Central memory CD4-positive, alpha-beta T cell (primary cell): Measurements from ENCODE around the gene ZNF236.
"Not testable (repeated sequence)": the region's sequence is repeated elsewhere in the genome, so short reads cannot be mapped to it uniquely, and the experiment has no call there.

Experiments
- DNase-seq: peaks from one replicate; pipeline ENCODE4 v3.0.0; 2022

Gene ZNF236

GRCh38 chr18:76914314-76914713 is 92.0 kb downstream of the ZNF236 start:
- no peak for DNase-seq

DNA sequence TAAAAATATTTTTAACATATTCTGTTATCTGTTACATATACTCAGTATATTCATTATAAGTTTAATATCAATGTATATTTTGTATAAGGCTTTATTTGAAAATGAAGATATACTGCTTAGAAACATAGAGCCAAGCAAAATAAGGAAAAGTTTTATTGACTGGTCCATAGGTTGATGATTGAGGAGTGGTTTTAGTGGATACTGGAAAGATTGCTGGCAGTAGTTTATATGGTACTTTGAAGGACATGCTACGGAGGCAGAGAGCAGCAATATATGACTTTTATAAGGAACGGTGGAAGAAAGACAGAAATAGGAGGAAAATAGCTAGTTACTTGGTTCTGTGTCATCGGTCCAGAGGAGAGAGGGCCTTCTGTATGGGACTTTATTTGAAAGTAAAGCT is 92.4 kb downstream of the ZNF236 start:
- no peak for DNase-seq

DNA sequence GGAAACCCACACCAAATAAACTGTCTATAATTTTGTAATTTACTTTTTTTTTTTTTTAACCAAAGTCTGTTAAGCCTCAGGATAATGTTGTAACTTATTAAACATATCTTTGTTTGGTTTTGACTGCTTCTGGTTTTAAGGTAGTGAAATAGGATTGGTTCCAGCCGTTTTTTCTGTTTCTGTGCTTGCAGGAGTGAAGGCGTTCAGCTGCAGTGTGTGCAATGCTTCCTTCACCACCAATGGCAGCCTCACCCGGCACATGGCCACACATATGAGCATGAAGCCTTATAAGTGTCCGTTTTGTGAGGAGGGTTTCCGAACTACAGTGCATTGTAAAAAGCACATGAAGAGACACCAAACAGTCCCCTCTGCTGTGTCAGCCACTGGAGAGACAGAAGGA is 93.1 kb downstream of the ZNF236 start:
- no peak for DNase-seq

- no peak for DNase-seq
Observed at GRCh38 chr18:76920974-76921373, 98.6 kb downstream of the ZNF236 start.

- peak; percentile 31 for DNase-seq
Observed at GRCh38 chr18:76922107-76922506, 99.8 kb downstream of the ZNF236 start.

GRCh38 chr18:76923485-76924085 is 101.2 kb downstream of the ZNF236 start:
- no peak for DNase-seq

- no peak for DNase-seq
Observed at GRCh38 chr18:76925501-76925900, 103.1 kb downstream of the ZNF236 start.

DNA sequence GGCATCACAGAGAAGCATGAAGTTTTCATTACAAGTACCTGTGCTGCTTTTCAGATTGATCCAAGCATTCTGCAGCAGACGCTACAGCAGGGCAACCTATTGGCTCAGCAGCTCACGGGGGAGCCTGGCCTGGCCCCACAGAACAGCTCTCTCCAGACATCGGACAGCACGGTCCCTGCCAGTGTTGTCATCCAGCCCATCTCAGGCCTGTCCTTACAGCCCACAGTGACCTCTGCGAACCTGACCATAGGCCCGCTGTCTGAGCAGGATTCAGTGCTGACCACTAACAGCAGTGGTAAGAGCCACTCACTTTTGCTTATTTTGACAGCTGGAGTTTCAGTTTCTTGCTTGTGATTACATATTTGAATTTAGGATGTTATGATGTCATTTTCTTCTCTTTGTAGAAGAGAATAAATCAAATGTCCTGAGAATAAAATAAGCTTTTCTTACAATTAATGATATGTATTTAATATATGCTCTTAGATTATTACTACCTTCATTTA is 104.9 kb downstream of the ZNF236 start:
- no peak for DNase-seq

DNA sequence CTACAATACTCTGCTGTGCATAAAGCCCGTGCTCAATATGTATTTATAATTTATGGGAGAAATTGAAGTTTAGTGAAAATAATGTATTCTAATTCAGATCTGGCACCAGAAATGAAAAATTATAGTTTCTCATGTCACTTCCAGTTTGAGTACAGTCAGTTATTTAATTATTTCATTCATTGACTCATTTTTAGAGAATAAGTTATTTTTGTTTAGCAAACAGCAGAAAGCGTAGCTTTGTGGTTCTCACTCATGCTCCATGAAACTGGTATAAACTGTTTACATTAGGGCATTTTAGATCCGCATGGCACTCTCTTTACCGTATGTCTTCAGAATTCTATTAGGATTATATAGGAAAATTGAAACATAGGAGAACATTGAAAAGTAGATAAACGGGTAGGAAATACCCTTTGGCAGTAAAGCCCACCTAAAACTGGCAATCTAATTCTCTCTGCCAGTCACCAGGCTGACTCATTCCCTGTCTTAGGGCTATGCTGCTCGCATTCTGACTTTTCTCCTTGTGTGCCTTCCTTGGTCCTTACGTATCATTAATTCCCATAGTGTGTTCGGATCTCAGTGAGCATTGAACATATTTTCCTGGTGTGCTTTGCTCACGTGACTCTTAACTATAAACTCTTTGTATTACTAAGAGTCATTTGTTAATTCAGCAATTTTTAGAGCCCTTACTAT is 106.0 kb downstream of the ZNF236 start:
- no peak for DNase-seq

- no peak for DNase-seq
Observed at GRCh38 chr18:76931171-76931570, 108.8 kb downstream of the ZNF236 start.

GRCh38 chr18:76932026-76932819 is 109.9 kb downstream of the ZNF236 start:
- no peak for DNase-seq

GRCh38 chr18:76935722-76936337 is 113.5 kb downstream of the ZNF236 start:
- DNase-seq, result no peak

DNA sequence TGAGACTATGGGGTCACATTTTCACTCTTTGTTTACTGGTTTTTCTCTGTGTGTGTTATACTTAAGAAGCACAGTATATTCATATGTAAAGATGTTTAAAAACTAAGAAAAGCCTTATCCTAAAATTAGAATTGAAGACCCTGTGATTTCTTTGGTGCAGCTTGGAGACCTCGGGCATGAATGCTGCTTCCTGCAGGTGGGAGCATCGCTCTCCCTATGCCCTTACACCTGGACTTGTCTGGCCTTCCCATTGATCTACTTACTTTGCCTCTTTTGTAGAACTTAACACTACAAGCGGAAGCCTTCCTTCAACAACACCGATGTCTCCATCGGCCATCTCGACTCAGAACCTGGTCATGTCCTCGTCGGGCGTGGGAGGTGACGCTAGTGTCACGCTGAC is 114.5 kb downstream of the ZNF236 start:
- DNase-seq, result no peak

GRCh38 chr18:76937597-76937996 is 115.2 kb downstream of the ZNF236 start:
- no peak for DNase-seq

DNA sequence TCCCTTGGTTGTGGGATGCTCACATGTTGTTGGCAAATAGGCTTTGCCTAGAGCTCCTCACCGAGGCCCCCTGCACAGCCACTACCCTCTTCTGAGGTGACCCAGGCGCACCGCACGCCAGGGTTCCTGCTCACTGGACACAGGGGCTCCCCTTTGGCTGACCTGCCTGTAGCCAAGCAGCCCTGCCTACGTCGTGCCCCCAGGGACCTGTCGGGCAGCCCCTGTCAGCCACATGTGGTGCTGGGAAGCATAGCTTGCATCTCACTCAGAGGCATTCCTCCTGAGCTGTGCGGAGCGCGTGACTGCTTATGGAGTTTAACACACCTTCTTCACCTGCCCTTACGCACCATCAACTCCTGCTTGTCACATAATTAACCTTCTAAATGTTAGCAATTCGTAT is 116.3 kb downstream of the ZNF236 start:
- no peak for DNase-seq

- no peak for DNase-seq
Observed at GRCh38 chr18:76941284-76941683, 118.9 kb downstream of the ZNF236 start.

DNA sequence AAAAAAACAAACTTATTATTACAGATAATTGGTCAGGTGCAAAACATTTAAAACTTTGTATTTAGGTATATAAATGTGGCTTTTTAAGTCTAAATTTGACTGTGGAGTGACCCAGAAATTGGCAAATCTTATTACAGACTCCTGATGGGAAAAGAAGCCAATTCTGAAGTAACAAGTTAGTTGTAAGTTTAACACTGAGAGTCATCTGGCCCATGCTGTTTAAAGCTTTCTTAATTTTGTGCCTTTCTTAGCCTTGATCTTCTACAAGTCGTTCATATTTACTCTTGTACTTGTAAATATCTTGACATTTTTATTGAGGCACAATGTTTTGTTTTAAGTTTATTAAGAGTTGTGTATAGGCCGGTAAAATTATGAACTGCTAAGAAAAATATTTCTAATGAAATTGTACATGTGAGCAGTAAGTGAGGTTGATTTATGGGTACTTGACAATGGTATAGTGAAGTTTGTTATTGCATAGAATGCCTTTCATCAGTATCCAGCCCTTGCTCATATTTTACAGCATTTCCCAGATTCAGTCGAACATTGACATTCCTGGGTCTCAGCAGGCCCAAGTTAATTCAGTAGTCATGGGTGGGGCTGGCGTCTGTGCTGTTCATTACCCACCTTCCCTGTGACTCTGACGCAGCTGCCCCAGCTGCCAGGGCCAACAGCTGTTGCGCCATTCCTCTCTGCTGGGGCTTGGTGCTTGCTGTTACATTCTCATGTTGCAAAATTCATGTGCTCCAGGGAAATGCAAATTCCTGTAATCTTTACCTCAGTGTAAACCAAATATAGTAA is 121.4 kb downstream of the ZNF236 start:
- no peak for DNase-seq

- not testable (repeated sequence) for DNase-seq
Observed at GRCh38 chr18:76944346-76944745, 122.0 kb downstream of the ZNF236 start.

- no peak for DNase-seq
Observed at GRCh38 chr18:76948345-76948744, 126.0 kb downstream of the ZNF236 start.

- DNase-seq, result no peak
Observed at GRCh38 chr18:76951456-76952247, 129.3 kb downstream of the ZNF236 start.

DNA sequence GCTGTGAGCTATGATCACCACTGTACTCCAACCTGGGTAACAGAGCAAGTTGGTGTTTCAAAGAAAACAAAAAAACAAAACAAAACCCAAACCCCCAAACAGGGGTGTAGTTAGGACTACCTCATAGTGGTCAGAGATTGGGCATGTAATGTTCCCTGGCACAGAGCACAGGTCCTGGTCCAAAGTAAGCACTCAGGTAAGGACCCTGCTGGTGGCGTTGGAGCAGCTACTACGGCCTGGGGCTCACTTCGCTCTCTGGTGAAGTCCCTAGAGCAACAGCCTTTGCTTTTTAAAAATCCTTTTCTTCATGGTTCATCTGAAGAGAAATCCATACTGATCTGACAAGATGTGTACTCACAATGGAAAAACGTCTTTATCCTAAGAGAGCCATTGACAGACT is 130.4 kb downstream of the ZNF236 start:
- DNase-seq, result no peak

GRCh38 chr18:76953156-76953555 is 130.8 kb downstream of the ZNF236 start:
- DNase-seq, result no peak
